Measurements from ENCODE around the gene JPH2. TPM values are rescaled to one million over a fixed set of nuclear protein-coding genes. Genes with fewer than 3 reads are reported as not detected.
"Not testable (repeated sequence)": the region's sequence is repeated elsewhere in the genome, so short reads cannot be mapped to it uniquely, and the experiment has no call there.

Gene JPH2
- 1 to 10 TPM; 3.5 to 9.2 (median 5.0) TPM for total RNA-seq

GRCh38 chr20:44187054-44187771 lies at the start of gene JPH2:
Gene JPH2, minus strand, starts transcription at chr20:44187188. Its CDS starts 483 bp downstream, at chr20:44186705.
- peak within 1 kb of the TSS; percentile 45 to 73 (median 62) for H3K27ac ChIP-seq
- peaks cover 12 to 19% (median 16%) of the 10 kb centered on the region in 4 donors for H3K4me1 ChIP-seq
- DNase-seq (peak in 1 of 2 donors; percentile 66), ATAC-seq (ENCODE audit: low FRiP score in 2 of 2) (peak in 1 of 2 donors; percentile 68)
- H3K4me3 ChIP-seq, result peak within 1 kb of the TSS; percentile 34 to 46 (median 36)
- TF ChIP-seq, protein P1, sequence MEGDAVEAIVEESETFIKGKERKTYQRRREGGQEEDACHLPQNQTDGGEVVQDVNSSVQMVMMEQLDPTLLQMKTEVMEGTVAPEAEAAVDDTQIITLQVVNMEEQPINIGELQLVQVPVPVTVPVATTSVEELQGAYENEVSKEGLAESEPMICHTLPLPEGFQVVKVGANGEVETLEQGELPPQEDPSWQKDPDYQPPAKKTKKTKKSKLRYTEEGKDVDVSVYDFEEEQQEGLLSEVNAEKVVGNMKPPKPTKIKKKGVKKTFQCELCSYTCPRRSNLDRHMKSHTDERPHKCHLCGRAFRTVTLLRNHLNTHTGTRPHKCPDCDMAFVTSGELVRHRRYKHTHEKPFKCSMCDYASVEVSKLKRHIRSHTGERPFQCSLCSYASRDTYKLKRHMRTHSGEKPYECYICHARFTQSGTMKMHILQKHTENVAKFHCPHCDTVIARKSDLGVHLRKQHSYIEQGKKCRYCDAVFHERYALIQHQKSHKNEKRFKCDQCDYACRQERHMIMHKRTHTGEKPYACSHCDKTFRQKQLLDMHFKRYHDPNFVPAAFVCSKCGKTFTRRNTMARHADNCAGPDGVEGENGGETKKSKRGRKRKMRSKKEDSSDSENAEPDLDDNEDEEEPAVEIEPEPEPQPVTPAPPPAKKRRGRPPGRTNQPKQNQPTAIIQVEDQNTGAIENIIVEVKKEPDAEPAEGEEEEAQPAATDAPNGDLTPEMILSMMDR (IDR thresholded peaks at IDR 0.05), result no peak
- TF ChIP-seq EP300 (IDR thresholded peaks at IDR 0.05) (peak in 2 of 4 donors; percentile 14 to 56), POLR2A (IDR thresholded peaks at IDR 0.05) (no peak), POLR2AphosphoS5 (IDR thresholded peaks at IDR 0.05) (peak in 1 of 2 donors; percentile 32)
- no peaks in the 10 kb centered on the region for H3K36me3 ChIP-seq
- peaks cover 0 to 12% (median 4%) of the 10 kb centered on the region in 4 donors for H3K27me3 ChIP-seq
- 1 to 9% methylated on average over 13 to 15 of the region's 24 CpGs for WGBS, 2 donors
- no peaks in the 10 kb centered on the region for H3K9me3 ChIP-seq

GRCh38 chr20:44235702-44236101 lies 48.7 kb upstream of the JPH2 start:
- Histone ChIP-seq H3K27ac (no peak overlapping the region), H3K36me3 (no peaks in the 10 kb centered on the region), H3K27me3 (no peaks in the 10 kb centered on the region), H3K9me3 (no peaks in the 10 kb centered on the region), H3K4me3 (no peak overlapping the region), H3K4me1 (no peaks in the 10 kb centered on the region)
- no peak for TF ChIP-seq POLR2A (IDR thresholded peaks at IDR 0.05)
- TF ChIP-seq EP300 (IDR thresholded peaks at IDR 0.05), result no peak
- TF ChIP-seq, protein P1 (IDR thresholded peaks at IDR 0.05), result no peak
- no peak for TF ChIP-seq POLR2AphosphoS5 (IDR thresholded peaks at IDR 0.05)
- WGBS, 2 donors, result 93 to 94% methylated on average over 2 of the region's 2 CpGs
- ATAC-seq (ENCODE audit: low FRiP score in 2 of 2) (no peak), DNase-seq (no peak)

DNA sequence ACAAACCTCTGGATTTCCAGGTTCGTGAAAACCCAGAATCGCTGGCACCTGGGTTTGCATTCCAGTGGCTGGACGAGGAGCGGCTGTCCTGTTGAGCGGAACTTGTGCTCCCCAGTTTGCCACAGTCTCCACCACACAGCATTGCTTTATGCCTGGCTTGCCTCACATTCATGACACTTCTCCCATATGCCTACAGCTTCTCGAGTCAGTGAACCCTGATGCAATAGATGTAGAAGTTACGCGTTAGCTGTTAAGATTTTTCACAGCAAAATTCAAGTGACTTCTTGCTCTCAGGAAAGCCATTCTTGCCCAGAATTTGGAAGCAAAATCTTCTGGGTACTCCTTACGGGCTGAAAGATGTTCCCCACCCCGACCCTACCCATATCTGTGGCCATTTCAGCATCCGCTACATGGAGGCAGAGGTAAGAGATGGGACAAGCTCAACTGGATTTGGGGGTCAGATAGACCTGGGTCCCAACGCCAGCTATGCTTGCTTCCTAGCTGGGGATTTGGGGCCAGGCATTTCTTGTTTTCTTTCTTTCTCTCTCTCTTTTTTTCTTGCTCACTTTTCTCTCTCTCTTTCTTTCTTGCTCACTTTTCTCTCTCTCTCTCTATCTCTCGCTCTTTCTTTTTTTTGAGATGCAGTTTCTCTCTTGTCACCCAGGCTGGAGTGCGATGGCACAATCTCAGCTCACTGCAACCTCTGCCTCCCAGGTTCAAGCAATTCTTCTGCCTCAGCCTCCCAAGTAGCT lies 47.8 kb upstream of the JPH2 start:
- no peaks in the 10 kb centered on the region for H3K4me1 ChIP-seq
- H3K4me3 ChIP-seq, result no peak overlapping the region
- WGBS, 2 donors, result 91 to 93% methylated on average over 14 of the region's 14 CpGs
- H3K9me3 ChIP-seq, result no peaks in the 10 kb centered on the region
- no peak overlapping the region for H3K27ac ChIP-seq
- DNase-seq, result no peak
- TF ChIP-seq POLR2A (IDR thresholded peaks at IDR 0.05), result no peak
- no peak for TF ChIP-seq EP300 (IDR thresholded peaks at IDR 0.05)
- TF ChIP-seq, protein P1 (IDR thresholded peaks at IDR 0.05), result no peak
- TF ChIP-seq POLR2AphosphoS5 (IDR thresholded peaks at IDR 0.05), result no peak
- no peaks in the 10 kb centered on the region for H3K36me3 ChIP-seq
- H3K27me3 ChIP-seq, result no peaks in the 10 kb centered on the region
- ATAC-seq (ENCODE audit: low FRiP score in 2 of 2), result no peak

DNA sequence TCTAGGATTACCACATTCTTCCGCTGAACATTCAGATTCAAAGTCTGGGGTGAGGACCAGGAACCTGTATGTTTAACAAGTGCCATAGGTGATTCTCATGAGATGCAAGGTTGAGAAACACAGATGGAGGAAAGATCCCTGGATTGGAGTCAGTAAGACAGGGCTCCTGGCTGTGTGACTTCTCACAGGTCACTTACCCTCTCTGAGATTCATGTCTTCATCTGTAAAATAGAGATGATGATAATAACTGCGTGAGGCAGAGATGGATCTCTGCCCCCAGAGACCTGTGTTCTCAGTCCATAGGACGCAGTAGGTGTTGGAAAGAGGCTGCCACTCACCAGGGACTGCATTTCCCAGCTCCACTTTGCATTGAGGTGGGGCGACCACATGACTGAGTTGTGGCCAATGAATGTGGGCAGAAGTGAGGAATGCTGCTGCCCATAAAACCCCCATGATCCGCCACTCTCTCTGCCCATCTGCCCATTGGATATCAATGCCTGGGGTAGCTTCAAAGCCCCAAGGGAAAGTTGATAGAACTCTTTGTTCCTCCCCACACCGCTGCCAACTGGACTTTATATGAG lies 46.5 kb upstream of the JPH2 start:
- Histone ChIP-seq H3K36me3 (no peaks in the 10 kb centered on the region), H3K9me3 (no peaks in the 10 kb centered on the region), H3K27ac (no peak overlapping the region), H3K27me3 (no peaks in the 10 kb centered on the region), H3K4me3 (no peak overlapping the region), H3K4me1 (no peaks in the 10 kb centered on the region)
- no peak for ATAC-seq (ENCODE audit: low FRiP score in 2 of 2)
- DNase-seq, result no peak
- TF ChIP-seq POLR2AphosphoS5 (IDR thresholded peaks at IDR 0.05), result no peak
- no peak for TF ChIP-seq EP300 (IDR thresholded peaks at IDR 0.05)
- TF ChIP-seq POLR2A (IDR thresholded peaks at IDR 0.05), result no peak
- TF ChIP-seq, protein P1 (IDR thresholded peaks at IDR 0.05), result no peak
- 89% methylated on average over 6 of the region's 6 CpGs for WGBS, 2 donors

DNA sequence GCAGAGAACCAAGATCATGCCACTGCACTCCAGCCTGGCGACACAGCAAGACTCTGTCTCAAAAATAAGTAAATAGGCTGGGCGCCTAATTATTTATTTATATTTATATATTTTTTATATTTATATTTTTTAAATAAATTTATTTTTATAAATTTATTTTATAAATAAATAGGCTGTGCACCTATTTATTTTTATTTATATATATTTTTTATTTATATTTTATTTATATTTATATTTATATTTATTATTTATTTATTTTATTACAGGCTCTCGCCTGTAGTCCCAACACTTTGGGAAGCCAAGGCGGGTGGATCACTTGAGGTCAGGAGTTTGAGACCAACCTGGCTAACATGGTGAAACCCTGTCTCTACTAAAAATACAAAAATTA lies 45.5 kb upstream of the JPH2 start:
- H3K4me1 ChIP-seq; H3K27me3 ChIP-seq; H3K27ac ChIP-seq; DNase-seq; ATAC-seq (ENCODE audit: low FRiP score in 2 of 2); H3K36me3 ChIP-seq; H3K9me3 ChIP-seq; H3K4me3 ChIP-seq: not testable (repeated sequence)
- WGBS, 2 donors, result 96 to 97% methylated on average over 4 of the region's 4 CpGs
